NCI-H460 (cell line): ENCODE results near the gene TENM4. TPM values are rescaled to one million over a fixed set of nuclear protein-coding genes. Genes with fewer than 3 reads are reported as not detected.

Source experiments
- DNase-seq: peaks from one replicate; pipeline ENCODE4 v3.0.0-alpha.2; 2016; ENCODE audit warnings: low read depth; ENCODE audit errors: extremely low read depth
- total RNA-seq: library from RNA; depleted of rRNA; stranded (reverse); fragments of >200 nt; shearing (Covaris generic); gene quantifications from 2 replicates; pipeline ENCODE4 v1.2.3, GENCODE V29; 2014

TENM4 gene
- total RNA-seq, 1 experiment from 2014 or later = not detected

DNA sequence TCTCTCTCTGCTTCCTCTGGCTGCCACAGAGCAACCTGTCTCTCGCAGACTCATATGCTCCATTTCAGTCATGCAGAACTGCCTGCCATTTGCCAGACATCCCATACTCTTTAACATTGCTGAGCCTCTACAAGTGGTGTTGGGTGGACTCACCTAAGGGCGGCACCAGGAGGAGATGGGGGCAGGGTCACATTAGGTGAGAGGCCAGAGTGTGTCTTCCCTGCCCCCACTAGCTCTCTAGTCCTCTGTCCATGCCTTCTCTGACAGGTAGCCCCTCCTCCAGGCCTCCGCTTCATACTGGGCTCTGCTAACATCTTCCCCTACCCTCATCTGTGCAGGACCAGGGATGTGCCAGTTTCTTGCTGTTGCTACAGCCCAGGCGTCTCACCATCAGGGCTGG, 366.3 kb downstream of the TENM4 start:
- DNase-seq = no peak

DNA sequence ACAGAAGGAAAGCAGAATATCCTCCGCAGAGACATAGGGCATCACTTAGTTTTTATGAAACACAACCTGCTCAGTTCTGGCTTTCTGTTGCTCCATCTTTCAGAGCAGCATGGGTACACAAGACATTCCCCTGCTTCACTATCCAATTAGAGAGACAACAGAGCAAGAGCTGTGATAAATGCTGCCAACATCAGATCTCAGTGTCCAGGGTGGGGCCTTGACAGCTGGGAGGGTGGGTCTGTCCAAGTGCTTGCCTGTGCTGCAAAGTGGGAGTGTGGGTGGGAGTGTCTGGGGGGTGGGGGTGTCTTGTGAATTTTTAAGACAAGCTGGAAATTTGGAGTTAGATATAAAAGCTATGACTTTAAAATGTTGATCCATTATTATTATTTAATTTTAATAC, 369.6 kb downstream of the TENM4 start:
- DNase-seq = no peak

DNA sequence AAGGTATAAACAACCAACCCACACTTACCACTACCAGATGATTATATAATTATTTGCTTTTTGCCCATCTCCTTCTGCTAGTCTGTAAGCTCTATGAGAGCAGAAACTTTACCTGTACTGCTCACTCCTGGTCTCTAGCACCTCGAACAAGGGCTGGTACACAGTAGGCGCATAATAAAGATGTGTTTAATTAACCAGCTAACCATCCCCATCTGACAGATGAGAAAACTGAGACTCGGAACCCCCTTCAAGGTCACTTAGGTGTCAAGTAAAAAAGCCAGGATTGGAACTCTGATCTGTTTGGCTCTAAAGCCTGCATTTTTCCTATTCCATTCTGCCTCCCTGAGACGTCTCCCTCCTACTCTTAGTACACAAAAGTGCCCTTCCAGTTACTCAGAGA, 370.3 kb downstream of the TENM4 start:
- DNase-seq = no peak

DNA sequence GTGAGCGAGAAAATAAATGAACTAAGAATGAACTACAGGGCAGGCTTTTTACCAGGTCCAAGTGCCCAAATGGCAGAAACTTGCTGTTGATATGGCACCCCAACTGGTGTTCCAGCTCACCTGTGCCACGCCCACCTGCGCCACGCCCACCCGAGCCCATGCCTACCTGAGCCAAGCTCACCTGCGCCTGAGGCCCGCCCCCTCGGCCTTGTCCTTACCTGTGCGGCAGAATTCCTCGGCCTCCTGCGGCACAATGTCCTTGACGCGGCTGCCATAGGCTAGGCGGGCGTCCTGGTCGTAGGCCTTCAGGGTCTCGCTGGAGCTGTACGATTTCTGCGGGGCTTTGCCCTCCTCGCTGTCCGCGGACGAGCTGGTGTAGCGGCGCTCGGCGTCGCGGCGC, 371.3 kb downstream of the TENM4 start:
- no peak for DNase-seq

DNA sequence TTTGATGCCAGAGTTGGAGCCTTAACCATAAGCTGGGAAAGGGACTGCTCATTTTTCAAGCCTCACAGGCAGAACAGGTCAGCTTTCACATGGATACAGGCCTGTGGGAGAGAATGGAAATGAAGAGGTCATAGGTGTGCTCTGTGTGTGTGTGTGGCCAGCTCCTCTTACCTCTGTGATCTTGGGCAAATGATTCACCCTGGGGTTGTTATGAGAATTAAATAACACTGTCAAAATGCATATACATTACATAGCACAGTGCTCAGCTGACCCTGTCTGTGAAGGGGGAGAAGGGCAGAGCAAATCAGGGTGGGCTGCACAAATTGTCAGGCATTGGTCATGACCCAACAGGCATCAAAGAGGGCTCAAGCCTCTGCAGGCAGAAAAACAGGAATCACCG, 372.5 kb downstream of the TENM4 start:
- no peak for DNase-seq

DNA sequence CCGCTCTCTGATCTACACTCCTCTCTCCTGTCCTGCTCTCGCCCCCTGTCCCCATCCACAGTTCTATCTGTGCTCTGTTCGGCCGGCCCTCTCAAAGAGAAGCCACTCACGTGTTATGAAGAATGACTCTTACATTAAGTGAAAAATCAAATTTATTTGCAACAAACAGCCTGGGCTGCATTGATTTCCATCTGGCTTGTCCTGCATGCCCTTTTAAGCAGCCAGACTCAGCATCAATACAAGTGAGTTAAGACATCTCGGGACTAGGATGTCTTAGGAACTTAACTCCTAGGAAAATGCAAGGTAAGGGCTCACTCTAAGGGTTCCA, 373.5 kb downstream of the TENM4 start:
- no peak for DNase-seq

DNA sequence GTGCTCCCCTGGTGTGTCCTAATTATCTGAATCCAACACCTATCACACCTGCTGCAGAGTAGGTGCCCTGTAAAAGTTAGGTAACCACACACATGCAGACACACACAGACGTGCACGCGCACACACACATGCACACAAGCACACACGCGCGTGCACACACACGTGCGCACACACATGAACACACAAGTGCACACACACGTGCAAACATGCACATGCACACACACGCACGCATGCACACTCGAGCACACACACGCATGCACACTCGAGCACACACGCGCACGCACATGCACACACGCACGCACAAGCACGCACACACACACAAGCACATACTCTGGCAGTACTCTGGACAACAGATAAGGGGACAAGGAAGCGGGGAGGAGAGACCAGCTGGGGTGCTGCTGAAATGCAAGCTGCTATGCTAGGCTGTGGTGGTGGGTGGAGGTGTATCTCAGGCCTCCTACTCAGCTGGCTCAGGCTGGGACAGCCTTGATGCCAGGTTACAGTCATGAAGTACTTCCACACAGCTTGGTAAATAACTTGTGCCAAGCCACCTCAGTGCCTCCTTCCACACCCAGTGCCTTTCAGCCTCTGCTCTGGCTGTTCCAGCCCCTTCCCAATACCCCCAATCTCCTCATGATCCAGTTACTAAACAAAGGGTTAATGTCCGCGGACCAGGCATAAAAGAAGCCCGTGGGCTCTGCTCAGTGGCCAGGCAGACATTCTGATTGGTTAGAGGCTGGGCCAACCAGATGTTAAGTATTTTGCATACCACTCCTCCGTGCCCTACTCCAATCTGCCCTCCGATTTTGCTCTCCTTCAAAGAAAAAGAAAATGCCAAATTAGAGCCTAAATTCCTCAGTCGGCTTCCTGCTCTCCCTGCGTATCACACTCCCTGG, 374.1 kb downstream of the TENM4 start:
- no peak for DNase-seq

DNA sequence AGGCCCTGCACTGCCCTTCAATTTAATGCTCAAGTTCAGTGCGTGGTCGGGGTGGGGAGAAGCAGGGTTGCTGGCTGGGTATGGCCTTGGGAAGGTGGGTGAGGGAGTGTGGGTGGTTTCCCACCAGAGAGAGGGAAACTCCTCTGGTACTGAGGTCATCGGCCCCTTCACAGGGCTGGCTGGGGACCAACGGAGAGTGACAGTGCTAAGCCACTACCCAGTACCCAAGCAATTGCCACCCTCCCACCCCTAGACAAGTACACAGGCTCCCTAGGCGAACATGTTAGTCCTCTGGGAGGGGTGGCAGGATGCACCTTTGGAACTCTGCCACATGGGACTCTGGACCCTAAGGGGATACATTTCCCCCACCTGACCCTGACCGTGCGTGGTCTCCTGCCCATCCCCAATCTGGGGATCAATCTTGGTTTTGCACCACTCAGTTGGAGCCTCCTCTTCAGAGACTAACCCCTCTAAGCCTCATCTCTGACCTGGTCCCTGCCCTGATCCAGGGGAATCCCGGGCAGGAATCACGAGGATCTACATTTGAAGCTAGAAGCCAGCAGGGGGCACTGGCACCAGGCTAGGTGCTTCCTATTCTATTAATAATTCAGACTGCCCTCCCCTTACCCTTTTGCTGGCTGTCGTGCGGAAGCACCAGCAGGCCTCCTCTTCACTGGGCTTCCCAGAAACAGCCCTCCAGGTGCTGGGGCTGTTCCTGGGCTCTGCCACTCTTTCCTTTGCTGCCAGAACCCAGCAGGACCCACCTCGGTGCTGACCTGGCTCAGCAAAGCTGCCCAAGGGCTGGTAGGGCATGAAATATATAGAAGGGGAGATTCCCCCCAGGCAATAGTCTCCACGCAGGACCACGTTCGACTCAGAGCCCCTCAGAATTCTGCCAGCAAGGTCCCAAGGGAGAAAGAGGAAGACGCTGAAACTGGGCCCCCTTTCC, 377.7 kb downstream of the TENM4 start:
- DNase-seq = no peak

DNA sequence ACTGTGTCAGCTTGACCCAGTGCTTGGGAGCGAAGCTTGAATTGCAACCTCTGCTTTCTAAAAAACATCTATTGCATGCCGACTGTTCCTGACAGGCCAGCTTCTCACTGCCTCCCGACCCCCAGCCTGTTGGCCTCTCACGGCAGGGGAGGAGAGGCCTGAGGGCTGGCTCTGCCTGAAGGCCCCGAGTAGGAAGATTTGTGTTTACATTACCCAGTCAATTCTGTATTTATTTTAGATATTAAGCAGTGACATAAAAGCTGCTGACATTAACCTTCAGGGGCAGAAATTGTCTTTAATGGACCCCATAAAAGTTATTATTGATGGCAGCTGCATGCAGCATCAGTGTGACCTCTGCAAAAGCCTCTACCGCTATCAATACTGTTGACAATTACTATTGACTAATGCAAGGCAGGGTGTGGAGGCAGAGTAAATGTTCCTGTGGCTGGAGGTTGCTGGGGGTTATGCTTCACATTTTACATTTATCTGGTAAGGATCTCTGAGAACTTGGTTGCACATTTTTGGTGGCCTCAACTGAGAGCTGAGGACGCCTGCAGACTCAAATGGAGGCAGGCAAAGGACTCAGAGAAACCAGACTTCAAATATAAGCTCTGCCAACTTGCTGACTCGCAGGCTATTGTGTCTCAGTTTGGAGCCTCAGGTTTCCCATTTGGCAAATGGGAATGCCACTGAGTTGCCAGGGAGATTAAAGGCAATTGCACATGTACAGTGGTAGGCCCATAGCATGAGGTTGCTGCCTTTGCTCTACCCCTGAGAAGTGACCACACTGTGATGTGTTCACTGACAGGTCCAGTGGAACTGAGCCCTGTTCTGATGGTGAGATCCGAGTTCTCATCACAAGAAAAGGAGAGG, 380.5 kb downstream of the TENM4 start:
- no peak for DNase-seq

DNA sequence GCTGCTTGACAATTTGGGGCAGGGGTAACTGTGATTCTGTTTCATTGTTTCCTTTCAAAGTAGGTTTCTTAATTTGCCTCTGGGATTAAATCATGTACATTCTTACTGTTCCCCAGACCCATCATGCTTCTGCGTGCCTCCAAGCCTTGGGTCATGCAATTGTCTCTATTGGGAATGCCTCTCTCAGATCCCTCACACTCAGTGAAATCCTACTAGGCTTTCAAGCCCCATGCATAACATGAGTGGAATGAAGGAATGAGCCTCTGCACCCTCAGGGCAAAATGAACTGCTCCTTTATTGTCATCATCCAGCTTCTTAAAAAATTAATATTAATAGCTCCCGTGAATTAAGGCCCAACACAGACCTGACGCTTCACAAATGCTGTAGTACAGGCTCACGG, 381.7 kb downstream of the TENM4 start:
- DNase-seq = no peak

DNA sequence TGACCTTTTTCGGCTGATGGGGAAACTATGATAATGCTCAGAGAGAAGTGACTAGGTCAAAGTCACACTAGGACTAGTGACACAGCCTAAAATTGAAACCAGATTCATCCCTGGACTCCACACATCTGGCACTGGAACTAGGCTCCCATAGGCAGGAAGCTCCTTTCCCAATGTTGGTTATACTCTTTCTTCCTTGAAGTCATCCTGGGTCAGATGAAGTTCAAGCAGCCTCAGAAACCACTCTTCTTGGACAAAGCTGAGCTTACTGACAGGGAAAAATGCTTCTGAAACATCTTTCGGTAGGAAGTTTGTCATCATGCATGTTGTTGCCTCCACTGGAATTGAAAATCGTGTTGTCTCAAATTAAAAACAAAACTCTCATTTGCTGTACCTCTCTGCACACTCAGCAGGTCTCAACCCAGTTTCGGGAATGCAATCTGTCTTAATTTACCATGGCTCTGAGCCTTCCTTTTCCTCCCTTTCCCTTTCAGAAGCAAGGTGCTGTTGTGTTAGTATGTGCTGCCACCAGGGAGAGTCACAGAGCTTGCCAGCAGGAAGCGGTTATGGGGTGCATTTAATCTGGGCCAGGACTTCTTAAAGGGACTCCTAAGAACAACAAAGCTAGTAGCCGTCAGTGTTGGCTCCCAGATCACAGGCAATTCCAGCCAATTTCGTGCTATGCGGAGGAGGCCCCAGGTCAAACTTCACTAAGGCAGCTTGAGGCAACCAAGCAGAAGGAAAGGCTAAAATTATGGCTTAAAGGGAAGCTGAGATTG, 384.8 kb downstream of the TENM4 start:
- no peak for DNase-seq

DNA sequence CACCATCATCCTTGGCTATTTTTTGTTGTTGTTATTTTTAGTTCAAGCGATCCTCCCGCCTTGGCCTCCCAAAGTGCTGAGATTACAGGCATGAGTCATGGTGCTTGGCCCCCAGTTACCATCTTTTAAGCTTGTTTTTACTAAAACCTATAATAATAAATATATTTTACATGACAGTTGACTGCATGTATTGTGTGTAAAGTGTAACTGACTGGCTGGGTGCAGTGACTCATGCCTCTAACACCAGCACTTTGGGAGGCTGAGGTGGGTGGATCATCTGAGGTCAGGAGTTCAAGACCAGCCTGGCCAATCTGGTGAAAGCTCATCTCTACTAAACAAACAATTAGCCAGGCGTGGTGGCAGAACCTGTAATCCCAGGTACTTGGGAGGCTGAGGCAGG, 386.2 kb downstream of the TENM4 start:
- DNase-seq = no peak

DNA sequence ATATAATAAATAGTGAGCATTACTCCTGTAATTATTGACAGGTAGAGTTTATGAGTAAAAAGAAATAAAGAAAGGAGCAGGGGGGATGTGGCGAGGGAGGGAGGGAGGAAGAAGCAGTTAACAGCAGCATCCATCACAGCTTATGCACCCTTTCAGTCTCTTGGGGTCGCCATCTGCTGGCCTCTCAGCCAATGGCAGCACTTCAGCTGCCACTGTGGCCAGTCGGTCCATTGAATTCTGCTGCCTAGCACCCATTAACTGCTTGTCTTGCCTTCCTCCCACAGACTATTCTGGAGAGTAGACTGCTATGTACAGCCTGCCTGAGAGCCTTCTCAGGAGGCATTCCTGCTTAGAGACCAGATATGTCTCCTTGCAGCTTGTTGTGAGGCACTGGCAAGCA, 388.3 kb downstream of the TENM4 start:
- DNase-seq = no peak

DNA sequence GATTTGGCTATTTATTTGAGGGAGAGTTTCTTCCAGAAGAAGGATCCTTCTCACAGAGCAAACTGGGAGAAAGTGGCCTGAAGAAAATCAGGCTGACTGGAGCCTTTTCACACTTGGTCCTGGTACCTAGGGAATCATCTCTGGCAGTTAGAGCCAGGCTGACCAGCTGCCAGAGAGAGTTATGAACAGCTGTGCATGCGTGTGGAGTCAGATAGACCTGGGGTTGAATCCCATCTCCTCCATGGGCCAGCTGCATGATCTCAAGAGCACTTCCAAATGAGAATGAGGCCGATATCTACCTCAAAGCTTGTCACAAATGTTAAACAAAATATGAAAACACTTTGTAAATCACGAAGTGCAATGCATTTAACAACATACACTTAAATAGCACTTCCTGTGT, 390.0 kb downstream of the TENM4 start:
- no peak for DNase-seq

DNA sequence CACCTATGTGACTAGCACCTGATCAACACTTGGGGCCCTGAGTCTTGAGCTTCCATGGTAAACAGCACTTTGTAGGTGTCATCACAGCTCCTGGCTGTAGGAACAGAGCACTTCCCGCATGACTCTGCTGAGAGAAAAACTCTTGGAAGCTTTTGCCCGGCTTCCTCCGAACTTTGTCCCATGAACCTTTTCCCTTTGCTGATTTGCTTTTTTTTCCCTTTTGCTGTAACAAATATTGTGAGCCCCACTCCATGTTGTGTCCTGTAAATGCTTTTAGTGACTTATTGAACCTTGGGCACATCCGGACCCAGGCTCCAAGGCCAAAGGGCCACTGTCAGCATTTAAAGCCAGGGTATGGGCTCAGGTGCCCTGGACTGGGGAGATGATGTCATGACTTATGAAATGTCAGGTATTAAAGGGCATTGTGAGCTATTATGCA, 391.1 kb downstream of the TENM4 start:
- no peak for DNase-seq

DNA sequence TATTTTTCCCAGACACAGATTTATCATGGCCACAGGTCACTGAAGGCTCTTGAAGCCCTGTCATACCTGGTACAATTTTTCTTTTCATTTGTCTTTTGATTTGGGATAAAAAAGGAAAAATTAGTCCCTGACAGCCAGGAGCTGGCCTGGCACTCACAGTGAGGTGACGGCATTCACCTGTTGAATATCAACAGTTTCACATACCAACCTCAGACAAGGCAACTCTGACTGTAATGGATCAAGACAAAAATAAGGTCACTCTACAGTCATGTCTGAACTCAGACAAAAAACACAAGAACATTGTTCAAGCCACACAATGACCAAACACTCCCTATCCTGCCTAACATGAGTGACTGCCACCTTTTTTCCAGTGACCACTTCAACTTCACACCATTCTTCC, 392.9 kb downstream of the TENM4 start:
- no peak for DNase-seq

DNA sequence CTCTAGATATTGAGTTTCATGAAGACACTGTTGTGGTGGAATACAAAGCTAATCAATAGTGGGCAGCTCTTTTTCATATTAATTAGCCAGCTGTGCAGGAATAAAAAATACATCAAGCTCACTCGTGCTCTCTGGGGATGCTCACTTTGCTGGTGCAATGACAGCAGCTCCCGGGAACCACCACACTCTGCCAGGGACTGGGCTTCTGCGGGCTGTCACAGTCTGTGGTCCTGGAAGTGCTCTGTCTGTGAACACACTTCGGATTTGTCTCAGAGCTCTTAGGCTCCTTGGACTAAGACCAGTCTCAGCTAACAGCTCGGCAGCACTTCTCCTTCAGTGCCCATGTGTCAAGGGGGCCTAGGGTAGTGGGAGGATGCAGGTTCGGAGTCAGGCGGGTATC, 393.5 kb downstream of the TENM4 start:
- DNase-seq = no peak

DNA sequence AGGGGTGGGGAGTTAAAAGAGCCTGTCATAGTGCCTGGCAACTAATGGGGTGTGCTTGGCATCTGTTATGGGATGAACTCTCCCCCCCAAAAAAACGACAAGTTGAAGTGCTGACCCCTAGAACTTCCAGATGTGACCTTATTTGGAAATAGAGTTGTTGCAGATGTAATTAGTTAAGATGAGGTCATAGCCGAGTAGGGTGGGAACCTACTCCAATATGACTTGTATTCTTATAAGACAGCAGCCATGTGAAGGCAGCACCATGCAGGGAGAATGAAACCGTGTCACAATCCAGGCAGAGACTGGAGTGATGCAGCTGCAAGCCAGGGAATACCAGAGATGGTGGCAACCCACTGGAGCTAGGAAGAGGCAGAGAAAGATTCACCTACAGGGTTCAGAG, 394.5 kb downstream of the TENM4 start:
- DNase-seq = no peak

DNA sequence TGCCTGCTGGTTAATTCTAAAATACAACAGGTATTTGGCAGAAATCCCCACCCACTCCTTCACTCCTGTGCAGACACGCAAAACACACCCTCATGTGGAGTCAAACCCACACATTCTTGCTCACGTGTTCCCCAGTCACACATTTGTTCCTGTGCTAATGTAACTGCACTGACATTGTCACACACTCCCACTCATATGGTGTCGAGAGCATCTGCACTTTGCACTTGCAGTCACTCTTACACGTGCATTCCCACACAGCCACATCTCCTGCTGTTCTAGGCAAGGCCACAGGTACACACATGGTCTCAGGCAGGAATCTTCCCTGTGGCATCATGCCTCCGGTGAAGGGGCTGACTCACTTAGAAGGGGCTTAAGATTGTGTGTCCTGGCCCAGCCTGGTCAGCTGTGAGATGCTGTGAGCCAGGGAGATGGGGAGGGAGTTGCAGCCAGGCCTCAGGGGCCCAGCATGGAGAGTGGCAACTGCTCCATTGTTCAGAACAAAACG, 395.0 kb downstream of the TENM4 start:
- no peak for DNase-seq
